ENCODE results near the gene EYS.

GRCh38 chr6:64998204-64998603 lies 708.8 kb downstream of the EYS start:
- no peak for TF ChIP-seq ZNF274 (IDR thresholded peaks at IDR 0.05; ENCODE audit: low read depth, low read length)
- no peak for TF ChIP-seq SUZ12 (IDR thresholded peaks at IDR 0.05; ENCODE audit: extremely low read depth, insufficient read depth, insufficient read length)
- TF ChIP-seq YY1 (IDR thresholded peaks at IDR 0.05; ENCODE audit: insufficient read depth, insufficient read length), result no peak
